A673 (cell line): ENCODE data around the gene PRR5. TPM values are rescaled to one million over a fixed set of nuclear protein-coding genes. Genes with fewer than 3 reads are reported as not detected.

Experiments used
- BruUV-seq: library from RNA; stranded (reverse); fragments of 400-500 nt; replicated peaks from 2 replicates; lab custom pipeline; 2021; lab: Mats Ljungman, UMichigan
- CTCF ChIA-PET: fragments of 300-600 bp; sonication (Branson Sonifier 250); formaldehyde crosslinking; loops from one replicate; lab custom pipeline; 2022; ENCODE audit warnings: antibody characterized with exemption; lab: Charles Lee
- POLR2A ChIA-PET: fragments of 300-600 bp; sonication (Branson Sonifier 250); formaldehyde crosslinking; loops from one replicate; lab custom pipeline; 2022; ENCODE audit warnings: antibody characterized with exemption; ENCODE audit not compliant: low non-redundant PET; lab: Charles Lee
- DNase-seq: peaks from one replicate; pipeline ENCODE4 v3.0.0-alpha.2; 2015; ENCODE audit warnings: low spot score
- H3K27ac ChIP-seq: fragments of 200-600 bp; sonication (generic); 2 replicates; pipeline ENCODE4 v1.5.1; 2016; ENCODE audit warnings: mixed run types, low read depth, mild to moderate bottlenecking, mixed read lengths, antibody characterized with exemption, low read length; ENCODE audit not compliant: poor library complexity, severe bottlenecking
- H3K27me3 ChIP-seq: fragments of 200-600 bp; sonication (generic); replicated peaks from 2 replicates; pipeline ENCODE4 v1.6.1; 2017; ENCODE audit warnings: mixed run types, low read depth, mild to moderate bottlenecking, mixed read lengths, antibody characterized with exemption, low read length; ENCODE audit not compliant: insufficient read depth, poor library complexity
- H3K36me3 ChIP-seq: fragments of 200-600 bp; sonication (generic); 2 replicates; pipeline ENCODE4 v1.6.1; 2016; ENCODE audit warnings: mixed run types, mild to moderate bottlenecking, mixed read lengths, antibody characterized with exemption, low read length; ENCODE audit not compliant: insufficient read depth, poor library complexity, severe bottlenecking
- H3K4me1 ChIP-seq: fragments of 200-600 bp; sonication (generic); 2 replicates; pipeline ENCODE4 v1.6.1; 2017; ENCODE audit warnings: mixed run types, mild to moderate bottlenecking, mixed read lengths, antibody characterized with exemption, low read length; ENCODE audit not compliant: insufficient read depth, poor library complexity, severe bottlenecking
- H3K4me3 ChIP-seq: fragments of 200-600 bp; sonication (generic); 2 replicates; pipeline ENCODE4 v1.5.1; 2016; ENCODE audit warnings: low read depth, mixed run types, mild to moderate bottlenecking, mixed read lengths, low read length; ENCODE audit not compliant: poor library complexity, severe bottlenecking
- H3K9me3 ChIP-seq: fragments of 200-600 bp; sonication (generic); 2 replicates; pipeline ENCODE4 v1.6.1; 2016; ENCODE audit warnings: mixed run types, low read depth, mild to moderate bottlenecking, mixed read lengths, antibody characterized with exemption, low read length; ENCODE audit not compliant: poor library complexity, severe bottlenecking
- CTCF ChIP-seq: fragments of 300-800, 200-600 bp; sonication (generic); conservative IDR thresholded peaks from 2 replicates; pipeline ENCODE4 v1.5.1; 2017; ENCODE audit warnings: low read depth, mild to moderate bottlenecking, antibody characterized with exemption, low read length, moderate library complexity, mixed read lengths
- EZH2 ChIP-seq: fragments of 200-600 bp; sonication (generic); IDR thresholded peaks from 2 replicates; pipeline ENCODE4 v1.6.1; 2017; ENCODE audit warnings: borderline replicate concordance, low read depth, mild to moderate bottlenecking, mixed read lengths, antibody characterized with exemption, low read length; ENCODE audit not compliant: poor library complexity, severe bottlenecking
- intact Hi-C: fragments of 100-400 bp; cut with micrococcal nuclease; formaldehyde crosslinking; loops from one replicate; pipeline ENCODE4 v1.10.0; 2022; ENCODE audit not compliant: unreplicated experiment
- total RNA-seq: library from RNA; stranded (reverse); gene quantifications from 2 replicates; pipeline ENCODE4 v1.2.3, GENCODE V29; 2021

The PRR5 gene
- total RNA-seq, 1 experiment from 2014 or later: 17.9 TPM

- Histone ChIP-seq H3K4me3 (no peak overlapping the region), H3K4me1 (no peaks in the 10 kb centered on the region), H3K27me3 (no peaks in the 10 kb centered on the region), H3K27ac (no peak overlapping the region), H3K9me3 (no peaks in the 10 kb centered on the region), H3K36me3 (no peaks in the 10 kb centered on the region)
- BruUV-seq: no TSS peak
- ChIA-PET POLR2A (no interaction called here), CTCF (no interaction called here)
- intact Hi-C loops: no loop called here
- no peak for DNase-seq
- TF ChIP-seq CTCF (no peak), EZH2 (no peak)
Observed at GRCh38 chr22:44707178-44707577, 5.2 kb downstream of the PRR5 start.

- intact Hi-C loops: no loop called here
- ChIA-PET POLR2A (no interaction called here), CTCF (no interaction called here)
- Histone ChIP-seq H3K4me3 (no peak overlapping the region), H3K27ac (no peak overlapping the region), H3K9me3 (no peaks in the 10 kb centered on the region), H3K27me3 (no peaks in the 10 kb centered on the region), H3K36me3 (no peaks in the 10 kb centered on the region), H3K4me1 (no peaks in the 10 kb centered on the region)
- DNase-seq: no peak
- BruUV-seq: no TSS peak
- TF ChIP-seq CTCF (no peak), EZH2 (no peak)
Observed at GRCh38 chr22:44707752-44708151, 5.7 kb downstream of the PRR5 start.

GRCh38 chr22:44709881-44710392 lies 7.9 kb downstream of the PRR5 start:
- no peaks in the 10 kb centered on the region for H3K27me3 ChIP-seq
- no peak overlapping the region for H3K4me3 ChIP-seq
- intact Hi-C loops: no loop called here
- no TSS peak for BruUV-seq
- H3K36me3 ChIP-seq: no peaks in the 10 kb centered on the region
- TF ChIP-seq EZH2: no peak
- no peak for TF ChIP-seq CTCF
- no peak for DNase-seq
- ChIA-PET CTCF (no interaction called here), POLR2A (no interaction called here)
- H3K27ac ChIP-seq: no peak overlapping the region
- H3K9me3 ChIP-seq: no peaks in the 10 kb centered on the region
- H3K4me1 ChIP-seq: no peaks in the 10 kb centered on the region
